NCI-H1105 treated with DMSO at 0.1 percent for 48 hours (cell line): ENCODE results near the gene MIPOL1.
A peak's percentile ranks its signal among the peaks of the same experiment; 100 is the strongest.
"Not testable (repeated sequence)": the region's sequence is repeated elsewhere in the genome, so short reads cannot be mapped to it uniquely, and the experiment has no call there.

Experiments used
- DNase-seq: peaks from one replicate; lab custom pipeline; 2025; lab: John Stamatoyannopoulos, UW

The MIPOL1 gene

DNA sequence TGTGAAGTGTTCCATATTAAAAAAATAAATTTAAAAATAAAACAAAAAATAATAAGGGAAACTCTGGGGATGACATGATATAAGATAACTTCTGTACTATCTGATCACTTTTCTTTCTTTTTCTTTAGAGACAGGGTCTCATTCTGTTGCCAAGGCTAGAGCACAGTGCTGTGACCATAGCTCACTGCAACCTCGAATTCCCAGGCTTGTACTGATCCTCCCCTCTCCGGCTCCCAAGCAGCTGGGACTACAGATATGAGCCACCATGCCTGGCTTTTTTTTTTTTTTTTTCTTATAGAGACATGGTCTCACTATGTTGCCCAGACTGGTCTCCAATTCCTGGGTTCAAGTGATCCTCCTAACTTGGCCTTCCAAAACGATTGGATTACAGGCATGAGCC is 10.4 kb upstream of the MIPOL1 start:
- no peak for DNase-seq

DNA sequence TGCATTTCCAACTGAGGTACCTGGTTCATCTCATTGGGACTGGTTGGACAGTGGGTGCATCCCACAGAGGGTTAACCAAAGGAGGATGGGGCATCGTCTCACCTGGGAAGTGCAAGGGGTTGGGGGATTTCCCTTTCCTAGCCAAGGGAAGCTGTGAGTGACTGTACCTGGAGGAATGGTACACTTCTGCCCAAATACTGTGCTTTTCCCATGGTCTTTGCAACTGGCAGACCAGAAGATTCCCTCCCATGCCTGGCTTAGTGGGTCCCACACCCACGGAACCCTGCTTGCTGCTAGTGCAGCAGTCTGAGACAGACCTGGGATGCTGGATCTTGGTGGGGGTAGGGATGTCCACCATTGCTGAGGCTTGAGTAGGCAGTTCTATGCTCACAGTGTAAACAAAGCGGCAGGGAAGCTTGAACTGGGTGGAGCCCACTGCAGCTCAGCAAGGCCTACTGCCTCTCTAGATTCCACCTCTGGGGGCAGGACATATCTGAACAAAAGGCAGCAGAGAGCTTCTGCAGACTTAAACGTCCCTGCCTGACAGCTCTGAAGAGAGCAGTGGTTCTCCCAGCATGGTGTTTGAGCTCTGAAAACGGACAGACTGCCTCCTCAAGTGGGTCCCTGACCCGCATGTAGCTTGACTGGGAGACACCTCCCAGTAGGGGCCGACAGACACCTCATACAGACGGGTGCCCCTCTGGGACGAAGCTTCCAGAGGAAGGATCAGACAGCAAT is 9.7 kb upstream of the MIPOL1 start:
- DNase-seq = not testable (repeated sequence)

DNA sequence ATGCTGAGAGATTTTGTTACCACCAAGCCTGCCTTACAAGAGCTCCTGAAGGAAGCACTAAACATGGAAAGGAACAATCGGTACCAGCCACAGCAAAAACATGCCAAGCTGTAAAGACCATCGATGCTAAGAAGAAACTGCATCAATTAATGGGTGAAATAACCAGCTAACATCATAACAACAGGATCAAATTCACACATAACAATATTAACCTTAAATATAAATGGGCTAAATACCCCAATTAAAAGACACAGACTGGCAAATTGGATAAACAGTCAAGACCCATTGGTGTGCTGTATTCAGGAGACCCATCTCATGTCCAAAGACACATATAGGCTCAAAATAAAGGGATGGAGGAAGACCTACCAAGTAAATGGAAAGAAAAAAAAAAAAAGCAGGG is 8.0 kb upstream of the MIPOL1 start:
- DNase-seq = not testable (repeated sequence)

DNA sequence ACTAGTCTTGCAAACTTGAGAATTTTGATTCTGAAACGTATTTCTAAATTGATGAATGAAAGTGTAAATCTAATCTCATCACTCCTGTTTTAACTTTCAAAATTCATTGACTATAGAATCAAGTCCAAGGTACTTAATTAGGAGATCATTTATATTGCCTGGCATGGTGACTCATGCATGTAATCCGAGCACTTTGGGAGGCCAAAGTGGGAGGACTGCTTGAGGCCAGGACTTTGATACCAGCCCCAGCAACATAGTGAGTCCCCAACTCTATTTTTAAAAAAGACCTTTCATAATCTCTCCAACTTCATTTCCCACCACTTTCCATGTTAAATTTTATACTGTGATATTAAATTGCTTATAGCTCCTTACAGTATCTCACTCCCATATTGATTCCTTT is 3.0 kb upstream of the MIPOL1 start:
- no peak for DNase-seq

DNA sequence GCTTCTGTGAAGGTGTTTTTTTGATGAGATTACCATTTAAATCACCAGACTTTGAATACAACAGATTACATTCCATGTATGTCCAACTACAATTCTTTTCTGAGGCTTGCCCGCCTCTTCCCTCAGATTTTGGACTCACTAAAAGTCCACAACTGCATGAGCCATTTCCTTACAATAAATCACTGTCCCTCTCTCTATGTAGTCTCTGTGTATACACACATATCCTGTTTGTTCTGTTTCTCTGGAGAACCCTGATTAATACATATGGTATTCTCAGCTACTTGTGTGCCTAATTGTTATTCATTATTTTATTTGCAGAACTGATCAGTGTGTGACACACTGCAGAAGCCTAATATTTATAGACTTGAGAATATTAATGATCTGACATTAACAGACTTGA is 2.4 kb upstream of the MIPOL1 start:
- no peak for DNase-seq

DNA sequence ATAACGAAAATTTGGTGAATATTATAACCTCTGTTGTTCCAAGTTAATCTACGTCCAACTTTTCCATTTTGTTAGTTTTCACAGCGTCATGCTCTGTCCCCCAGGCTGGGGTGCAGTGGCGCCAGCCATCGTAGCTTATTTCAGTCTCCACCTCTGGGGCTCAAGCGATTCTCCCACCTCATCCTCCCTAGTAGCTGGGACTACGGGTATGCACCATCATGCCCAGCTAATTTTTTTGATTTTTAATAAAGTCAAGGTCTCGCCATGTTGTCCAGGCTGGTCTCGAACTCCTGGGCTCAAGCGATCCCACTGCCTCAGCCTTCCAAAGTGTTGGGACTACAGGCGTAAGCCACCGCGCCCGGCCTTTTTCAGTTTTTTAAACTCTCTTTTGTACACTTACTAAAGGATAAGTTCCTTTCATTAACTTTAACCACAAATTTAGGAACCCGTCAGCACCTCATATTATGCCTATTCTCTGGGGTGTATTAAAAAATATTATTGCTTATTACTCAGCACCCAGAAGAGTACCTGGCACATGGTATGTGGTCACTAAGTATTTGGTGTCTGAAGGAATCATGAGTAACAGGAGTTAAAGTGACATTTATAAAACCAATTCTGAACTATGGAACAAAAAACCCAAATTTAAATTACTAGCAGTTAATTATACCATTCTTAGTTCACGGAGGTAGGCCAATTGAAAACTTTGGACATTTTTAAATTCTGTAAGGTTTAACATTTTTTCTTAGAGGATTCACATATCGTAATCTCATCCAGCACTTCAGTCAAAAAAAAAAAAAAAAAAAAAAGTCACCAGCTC is 925 bp upstream of the MIPOL1 start:
- DNase-seq = no peak

DNA sequence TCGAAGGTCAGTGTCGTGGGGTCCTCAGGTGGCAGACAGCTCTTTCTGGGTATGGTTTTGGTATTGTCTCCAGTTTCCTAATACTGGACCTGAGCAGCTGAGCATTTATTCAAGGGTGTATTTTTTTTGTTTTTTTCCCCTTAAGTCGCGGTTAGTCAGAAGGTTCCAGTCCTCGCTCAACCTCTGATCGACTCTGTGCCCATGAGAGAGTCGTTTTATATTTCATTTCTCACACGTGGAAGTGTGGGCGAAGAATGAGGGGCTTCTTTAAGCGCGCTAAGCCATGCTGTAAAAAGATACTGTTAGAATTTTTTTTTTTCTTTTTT is 499 bp downstream of the MIPOL1 start:
- no peak for DNase-seq

DNA sequence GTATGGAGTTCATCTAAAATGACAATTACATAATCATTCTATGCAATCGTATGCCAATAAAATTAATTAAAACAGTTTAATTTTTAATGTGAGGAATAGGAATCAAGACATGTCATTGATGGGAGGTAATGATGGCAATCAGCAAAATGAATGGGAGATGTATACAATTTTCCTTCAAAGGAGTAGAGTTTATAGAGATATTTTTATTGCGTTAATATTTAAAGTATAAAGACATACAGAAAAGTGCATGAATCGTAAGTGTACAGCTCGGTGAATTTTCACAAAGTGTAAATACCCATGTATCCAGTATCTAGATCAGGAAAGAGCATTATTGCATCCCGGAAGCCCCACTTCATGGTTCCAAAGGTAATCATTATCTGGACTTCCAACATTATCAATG is 1.2 kb downstream of the MIPOL1 start:
- no peak for DNase-seq

DNA sequence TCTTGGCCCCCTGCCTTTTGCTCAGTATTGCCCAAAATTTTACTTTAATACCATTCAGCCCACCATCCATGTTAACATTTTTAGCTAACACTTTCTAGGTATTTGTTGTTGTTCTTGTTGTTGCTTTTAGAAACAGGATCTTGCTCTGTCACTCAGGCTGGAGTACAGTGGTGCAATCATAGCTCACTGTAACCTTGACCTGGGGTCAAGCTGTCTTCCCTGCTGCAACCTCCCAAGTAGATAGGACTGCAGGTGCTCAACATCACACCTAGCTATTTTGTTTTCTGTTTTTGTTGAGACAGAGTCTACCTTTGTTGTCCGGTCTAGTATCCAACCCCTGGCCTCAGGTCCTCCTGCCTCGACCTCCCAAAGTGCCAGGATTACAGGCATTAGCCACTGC is 4.0 kb downstream of the MIPOL1 start:
- DNase-seq = no peak

DNA sequence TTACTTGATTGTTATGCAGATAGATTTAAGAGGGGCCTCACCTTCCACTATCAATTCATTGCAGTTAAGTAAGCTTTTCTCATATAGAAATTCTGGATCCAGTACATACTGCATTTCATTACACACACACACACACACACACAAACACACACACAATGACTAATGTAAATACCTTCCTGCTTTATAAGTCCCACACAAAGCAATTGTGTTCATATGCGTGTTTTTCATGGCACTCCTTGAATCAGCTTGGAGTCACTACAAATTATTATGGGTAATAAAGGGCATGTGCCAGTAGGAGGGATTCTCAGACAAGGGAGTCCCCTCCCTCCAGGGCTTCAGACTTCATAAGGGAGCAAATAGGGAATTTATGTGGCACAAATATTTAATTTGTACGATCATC is 4.5 kb downstream of the MIPOL1 start:
- DNase-seq = no peak

DNA sequence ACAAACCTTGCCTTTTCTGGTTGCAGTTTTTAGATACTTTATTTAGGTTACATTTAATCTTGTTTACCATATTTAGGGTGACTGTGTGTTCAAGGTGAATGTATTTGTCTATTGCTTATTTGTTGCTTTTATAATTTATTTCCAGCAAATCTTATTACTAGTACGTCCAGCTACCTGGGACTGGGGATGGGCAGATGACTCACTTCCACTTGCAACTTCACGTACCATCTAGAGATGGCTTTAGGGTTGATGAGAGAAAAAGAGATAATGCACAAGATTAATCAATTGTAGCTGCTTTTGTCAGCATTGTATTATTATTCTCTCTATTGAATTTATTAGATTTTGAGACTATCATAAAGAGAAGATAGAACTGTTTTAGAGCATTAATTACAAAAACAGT is 5.1 kb downstream of the MIPOL1 start:
- DNase-seq = no peak

DNA sequence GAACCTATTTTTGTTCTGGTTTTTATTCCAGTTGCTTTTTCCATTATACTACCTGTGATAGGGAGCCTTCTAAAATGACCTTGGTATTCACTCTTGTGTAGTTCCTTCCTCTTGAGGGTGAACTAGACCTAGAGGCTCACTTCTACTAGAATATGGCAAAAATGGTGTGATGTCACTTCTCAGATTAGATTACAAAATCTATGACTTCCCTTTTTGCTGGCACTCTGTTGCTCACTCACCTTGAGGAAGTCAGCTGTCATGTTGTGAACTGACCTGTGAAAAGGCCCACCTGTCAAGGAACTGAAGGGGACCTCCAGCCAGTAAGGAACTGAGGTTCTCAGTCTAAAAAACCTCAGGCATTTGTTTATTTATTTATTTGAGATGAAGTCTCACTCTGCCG is 5.7 kb downstream of the MIPOL1 start:
- DNase-seq = no peak

DNA sequence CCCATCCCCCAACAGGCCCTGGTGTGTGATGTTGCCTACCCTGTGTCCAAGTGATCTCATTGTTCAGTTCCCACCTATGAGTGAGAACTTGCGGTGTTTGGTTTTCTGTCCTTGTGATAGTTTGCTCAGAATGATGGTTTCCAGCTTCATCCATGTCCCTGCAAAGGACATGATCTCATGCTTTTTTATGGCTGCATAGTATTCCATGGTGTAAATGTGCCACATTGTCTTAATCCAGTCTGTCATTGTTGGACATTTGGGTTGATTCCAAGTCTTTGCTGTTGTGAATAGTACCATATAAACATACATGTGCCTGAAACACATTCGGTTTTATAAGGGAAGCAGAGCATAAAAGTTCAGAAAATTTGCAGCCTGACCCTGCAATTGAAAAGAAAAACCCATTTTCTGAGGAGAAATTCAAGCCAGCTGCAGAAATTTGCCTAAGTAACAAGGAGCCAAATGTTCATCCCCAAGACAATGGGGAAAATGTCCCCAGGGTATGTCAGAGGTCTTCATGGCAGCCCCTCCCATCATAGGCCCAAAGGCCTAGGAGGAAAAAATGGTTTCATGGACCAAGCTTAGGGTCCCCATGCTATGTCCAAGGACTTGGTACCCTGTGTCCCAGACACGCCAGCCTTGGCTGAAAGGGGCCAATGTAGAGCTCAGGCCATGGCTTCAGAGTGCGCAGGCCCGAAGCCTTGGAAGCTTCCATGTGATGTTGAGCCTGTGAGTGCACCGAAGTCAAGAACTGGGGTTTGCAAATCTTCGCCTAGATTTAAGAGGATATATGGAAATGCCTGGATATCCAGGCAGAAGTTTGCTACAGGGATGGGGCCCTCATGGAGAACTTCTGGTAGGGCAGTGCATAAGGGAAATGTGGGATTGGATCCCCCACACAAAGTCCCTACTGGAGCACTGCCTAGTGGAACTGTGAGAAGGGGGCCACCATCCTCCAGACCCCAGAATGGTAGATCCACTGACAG is 8.2 kb downstream of the MIPOL1 start:
- not testable (repeated sequence) for DNase-seq

DNA sequence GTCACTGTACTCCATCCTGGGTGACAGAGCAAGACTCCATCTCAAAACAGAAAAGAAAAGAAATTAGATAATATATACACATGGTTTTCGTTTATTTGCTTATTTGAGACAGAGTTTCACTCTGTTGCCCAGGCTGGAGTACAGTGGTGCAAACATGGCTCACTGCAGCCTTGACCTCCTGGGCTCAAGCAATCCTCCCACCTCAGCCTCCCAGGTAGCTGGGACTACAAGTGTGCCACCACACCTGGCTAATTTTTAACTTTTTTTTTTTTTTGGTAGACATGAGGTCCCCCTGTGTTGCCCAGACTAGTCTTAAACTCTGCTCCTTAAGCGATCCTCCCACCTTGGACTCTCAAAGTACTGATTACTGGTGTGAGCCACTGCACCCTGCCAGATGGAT is 11.9 kb downstream of the MIPOL1 start:
- DNase-seq = not testable (repeated sequence)

DNA sequence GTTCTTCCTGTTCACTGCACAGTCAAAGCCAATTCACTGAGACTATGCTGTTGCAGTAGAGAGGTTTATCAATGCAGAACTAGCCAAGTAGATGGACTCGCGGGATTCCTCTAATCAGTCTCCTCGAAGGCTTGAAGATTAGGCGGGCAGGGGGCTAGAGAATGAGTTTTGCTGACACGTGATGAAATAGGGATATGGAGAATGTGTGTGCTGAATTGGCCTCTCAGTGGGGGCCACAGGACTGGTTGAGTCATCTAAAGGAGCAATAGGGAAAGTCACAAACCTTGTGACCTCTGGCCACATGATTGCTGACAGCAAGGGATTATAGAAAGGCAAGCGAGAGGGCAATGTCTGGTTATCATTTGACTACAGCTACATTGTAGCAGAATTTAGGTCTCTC is 12.7 kb downstream of the MIPOL1 start:
- DNase-seq = no peak

DNA sequence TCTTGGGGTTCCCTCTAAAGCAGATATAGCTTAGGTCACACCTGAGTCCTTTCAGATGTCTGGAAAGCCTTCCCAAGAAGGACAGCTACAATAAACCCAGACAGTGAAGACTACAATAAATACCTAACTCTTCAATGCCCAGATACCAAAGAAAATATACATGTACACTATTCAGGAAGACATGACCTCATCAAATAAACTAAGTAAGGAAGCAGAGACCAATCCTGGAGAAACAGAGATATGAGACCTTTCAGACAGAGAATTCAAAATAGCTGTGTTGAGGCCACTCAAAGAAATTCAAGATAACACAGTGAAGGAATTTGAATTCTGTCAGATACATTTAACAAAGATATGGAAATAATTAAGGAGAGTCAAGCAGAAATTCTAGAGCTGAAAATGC is 15.3 kb downstream of the MIPOL1 start:
- DNase-seq = no peak

DNA sequence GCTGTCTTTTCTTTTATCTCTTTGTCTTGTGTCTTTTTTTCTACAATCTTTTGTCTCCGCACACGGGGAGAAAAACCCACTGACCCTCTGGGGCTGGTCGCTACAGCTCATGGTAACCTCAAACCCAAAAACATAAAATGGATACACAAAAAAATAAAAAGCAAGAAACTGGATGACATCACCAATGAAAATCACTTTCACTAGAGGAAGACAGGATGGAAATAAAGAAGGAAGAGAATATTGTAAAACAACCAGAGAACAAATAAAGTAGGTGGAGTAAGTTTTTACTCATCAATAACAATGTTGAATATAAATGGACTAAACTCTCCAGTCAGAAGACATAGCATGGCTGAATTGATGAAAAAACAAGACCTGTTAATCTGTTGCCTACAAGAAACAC is 17.6 kb downstream of the MIPOL1 start:
- DNase-seq = no peak

DNA sequence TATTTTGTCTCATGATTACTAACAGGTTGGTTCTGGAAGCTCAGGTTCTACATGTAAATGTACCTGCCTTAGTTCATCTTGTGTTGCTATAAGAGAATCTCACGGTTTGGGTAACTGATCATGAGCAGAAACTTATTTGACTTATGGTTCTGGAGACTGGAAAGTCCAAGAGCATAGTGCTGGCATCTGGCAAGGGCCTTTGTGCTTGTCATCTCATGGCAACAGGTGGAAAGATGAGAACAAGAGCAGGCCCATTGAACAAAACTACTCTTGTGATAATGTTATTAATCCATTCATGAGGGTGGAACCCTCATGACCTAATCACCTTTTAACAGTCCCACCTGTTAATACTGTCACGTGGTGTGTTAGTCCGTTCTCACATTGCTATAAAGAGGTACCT is 23.3 kb downstream of the MIPOL1 start:
- DNase-seq = no peak

DNA sequence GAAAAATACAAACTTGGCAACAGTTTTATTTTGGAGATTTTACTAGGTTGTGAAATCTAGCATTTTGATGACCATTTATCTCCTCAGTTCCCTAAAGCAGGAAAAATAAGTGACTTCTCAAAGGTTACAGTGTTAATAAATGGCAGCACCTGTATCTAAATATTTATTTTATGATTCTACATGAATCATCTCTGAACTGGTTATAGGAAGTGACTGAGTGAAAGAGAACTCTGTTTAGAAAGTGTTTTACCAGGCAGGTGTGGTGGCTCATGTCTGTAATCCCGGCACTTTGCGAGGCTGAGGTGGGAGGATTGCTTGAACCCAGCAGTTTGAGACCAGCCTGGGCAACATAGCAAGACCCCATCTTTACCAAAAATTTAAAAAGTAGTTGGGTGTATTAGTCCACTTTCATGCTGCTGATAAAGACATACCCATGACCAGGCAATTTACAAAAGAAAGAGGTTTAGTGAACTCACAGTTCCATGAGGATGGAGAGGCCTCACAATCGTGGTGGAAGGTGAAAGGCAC is 26.3 kb downstream of the MIPOL1 start:
- DNase-seq = no peak

DNA sequence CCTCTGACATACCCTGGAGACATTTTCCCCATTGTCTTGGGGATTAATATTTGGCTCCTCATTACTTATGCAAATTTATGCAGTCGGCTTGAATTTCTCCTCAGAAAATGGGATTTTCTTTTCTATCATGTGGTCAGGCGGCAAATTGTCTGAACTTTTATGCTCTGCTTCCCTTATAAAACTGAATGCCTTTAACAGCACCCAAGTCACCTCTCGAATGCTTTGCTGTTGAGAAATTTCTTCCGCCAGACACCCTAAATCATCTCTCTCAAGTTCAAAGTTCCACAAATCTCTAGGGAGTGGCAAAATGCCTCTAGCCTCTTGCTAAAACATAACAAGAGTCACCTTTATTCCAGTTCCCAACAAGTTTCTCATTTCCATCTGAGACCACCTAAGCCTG is 27.9 kb downstream of the MIPOL1 start:
- not testable (repeated sequence) for DNase-seq

DNA sequence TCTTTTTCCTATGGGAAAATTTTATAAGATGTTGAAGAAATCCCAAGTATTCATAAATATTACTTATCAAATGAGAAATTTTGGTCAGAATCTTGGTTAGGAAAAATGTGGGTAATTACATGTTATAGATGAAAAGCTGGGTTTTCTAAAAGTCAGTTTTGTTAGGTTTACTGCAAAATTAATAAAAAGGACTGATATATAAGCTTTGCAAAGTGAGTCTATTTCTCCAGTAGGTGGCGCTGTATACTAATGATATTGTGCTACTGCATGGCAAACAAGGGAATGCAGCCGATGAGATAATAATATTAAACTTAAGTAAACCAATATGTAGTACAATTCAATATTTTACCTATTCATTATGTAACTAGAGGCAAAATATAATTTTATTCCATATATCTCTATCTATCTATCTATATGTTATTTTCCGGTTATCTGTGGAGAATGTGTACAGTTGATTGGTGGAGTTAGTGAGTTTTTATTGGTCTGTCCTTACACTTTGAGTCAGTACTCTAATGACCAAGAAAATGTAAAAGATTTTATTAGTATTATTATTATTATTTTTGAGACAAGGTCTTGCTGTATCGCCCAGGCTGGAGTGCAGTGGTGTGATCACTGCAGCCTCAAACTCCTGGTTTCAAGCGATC is 32.9 kb downstream of the MIPOL1 start:
- peak; percentile 81 for DNase-seq
